HK-2 (cell line): ENCODE results near the gene WDR18.

ENCODE experiments used
- DNase-seq: peaks from one replicate; pipeline ENCODE4 v3.0.0-alpha.2; 2018; ENCODE audit not compliant: unreplicated experiment

The WDR18 gene

GRCh38 chr19:991932-992669 is 8.0 kb downstream of the WDR18 start:
- DNase-seq: no peak

- DNase-seq: no peak
These were observed 8.5 kb downstream of the WDR18 start for GRCh38 chr19:992670-993055.

- no peak for DNase-seq
These were observed 9.3 kb downstream of the WDR18 start for GRCh38 chr19:993361-993830.

GRCh38 chr19:993831-994393 is 9.8 kb downstream of the WDR18 start:
- DNase-seq: no peak

GRCh38 chr19:994516-994915 is 10.4 kb downstream of the WDR18 start:
- no peak for DNase-seq

GRCh38 chr19:995051-995827 is 11.1 kb downstream of the WDR18 start:
- peak; percentile 75 for DNase-seq

- peak; percentile 78 for DNase-seq
These were observed 12.1 kb downstream of the WDR18 start for GRCh38 chr19:996051-996838.

GRCh38 chr19:998064-998463 is 13.9 kb downstream of the WDR18 start:
- DNase-seq: no peak

- no peak for DNase-seq
These were observed 15.2 kb downstream of the WDR18 start for GRCh38 chr19:999379-999719.

GRCh38 chr19:1000095-1000494 is 15.9 kb downstream of the WDR18 start, which contains the start of gene GRIN3B:
Gene GRIN3B, plus strand, starts transcription at chr19:1000419. Its CDS starts 19 bp downstream, at chr19:1000438.
- DNase-seq: peak; percentile 65

- no peak for DNase-seq
These were observed 16.7 kb downstream of the WDR18 start for GRCh38 chr19:1000591-1001537.

GRCh38 chr19:1001538-1002166 is 17.5 kb downstream of the WDR18 start:
- peak; percentile 71 for DNase-seq

- no peak for DNase-seq
These were observed 18.5 kb downstream of the WDR18 start for GRCh38 chr19:1002600-1002999.

GRCh38 chr19:1003283-1003682 is 19.1 kb downstream of the WDR18 start:
- DNase-seq: no peak

GRCh38 chr19:1004204-1004802 is 20.2 kb downstream of the WDR18 start:
- no peak for DNase-seq

GRCh38 chr19:1004803-1005664 is 20.9 kb downstream of the WDR18 start:
- DNase-seq: no peak

- DNase-seq: no peak
These were observed 22.7 kb downstream of the WDR18 start for GRCh38 chr19:1006711-1007398.
